Stimulated activated CD8-positive, alpha-beta memory T cell treated with anti-CD3 and anti-CD28 coated beads, Interleukin-12 subunit alpha, Interleukin-12 subunit beta, amount 100 ng/mL, for 1 hour (primary cell): ENCODE results near the gene SAE1.

ENCODE experiments used
- DNase-seq: peaks from one replicate; pipeline ENCODE4 v3.0.0-alpha.2; 2020; ENCODE audit warnings: low read depth

Gene SAE1

DNA sequence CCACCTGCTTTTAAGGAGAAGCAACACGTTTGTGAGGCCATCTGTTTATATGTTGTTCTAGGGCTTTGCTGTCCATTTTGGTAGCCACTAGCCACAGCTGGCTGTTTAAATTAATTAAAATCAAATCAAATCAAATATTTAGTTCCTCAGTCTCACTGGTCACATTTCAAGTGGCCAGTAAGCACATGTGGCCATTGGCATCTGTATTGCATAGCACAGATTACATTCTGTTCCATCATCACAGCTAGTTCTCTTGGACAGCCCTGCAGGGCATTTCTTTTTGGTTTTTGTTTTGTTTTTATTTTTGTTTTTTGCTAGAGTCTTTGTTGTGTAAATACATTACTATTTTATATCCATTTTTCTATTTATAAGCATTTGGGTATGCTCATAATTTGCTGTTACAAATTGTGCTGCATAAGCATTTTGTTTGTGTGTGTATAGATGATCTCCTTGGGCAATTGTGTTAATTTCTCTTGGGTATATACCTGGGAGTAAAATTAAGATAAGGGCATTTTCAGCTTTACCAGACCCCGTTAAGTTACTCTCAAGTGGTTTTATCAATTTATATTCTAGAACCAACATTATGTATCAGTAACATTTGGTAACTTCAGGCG lies 31.3 kb downstream of the SAE1 start:
- no peak for DNase-seq

DNA sequence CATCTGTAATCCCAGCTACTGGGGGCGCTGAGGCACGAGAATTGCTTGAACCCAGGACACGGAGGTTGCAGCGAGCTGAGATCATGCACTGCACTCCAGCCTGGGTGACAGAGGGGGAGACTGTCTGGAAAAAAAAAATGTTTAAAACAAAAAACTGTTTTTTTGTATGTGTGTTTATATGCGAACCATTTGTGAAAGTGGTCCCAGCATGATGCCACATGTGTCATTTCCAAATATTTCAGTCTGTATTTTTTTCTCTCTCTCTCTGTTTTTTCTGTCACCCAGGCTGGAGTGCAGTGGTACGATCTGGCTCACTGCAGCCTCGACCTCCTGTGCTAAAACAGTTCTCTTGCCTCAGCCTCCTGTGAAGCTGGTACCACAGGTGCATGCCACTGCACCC lies 37.4 kb downstream of the SAE1 start:
- no peak for DNase-seq

DNA sequence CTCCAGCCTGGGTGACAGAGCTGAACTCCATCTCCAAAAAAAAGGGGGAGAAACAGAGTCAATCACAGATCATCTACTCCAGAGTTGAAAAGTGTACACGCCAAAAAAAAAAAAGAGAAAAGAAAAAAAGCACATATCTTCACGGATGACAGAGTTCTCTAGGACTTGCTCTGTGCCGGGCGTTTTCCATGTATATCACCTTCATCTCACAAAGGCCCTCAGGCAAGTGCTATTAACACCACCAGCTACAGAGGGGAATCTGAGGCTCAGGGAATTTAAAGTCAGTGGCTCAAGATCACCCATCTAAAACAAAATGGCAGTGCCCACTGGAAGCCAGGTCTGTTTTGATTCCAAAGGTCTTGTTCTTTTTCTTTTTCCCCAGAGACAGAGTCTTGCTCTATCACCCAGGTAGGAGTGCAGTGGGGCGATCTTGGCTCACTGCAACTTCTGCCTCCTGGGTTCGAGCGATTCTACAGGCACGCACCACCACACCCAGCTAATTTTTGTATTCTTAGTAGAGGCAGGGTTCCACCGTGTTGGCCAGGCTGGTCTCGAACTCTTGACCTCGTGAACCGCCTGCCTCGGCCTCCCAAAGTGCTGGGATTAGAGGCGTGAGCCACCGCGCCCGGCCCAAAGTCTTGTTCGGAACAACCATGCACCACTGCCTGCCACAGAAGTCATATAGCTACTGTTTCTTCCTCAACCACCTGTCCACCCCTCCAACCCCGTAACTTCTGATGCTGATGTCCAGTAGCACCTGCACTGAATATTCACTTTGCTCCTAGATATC lies 42.2 kb downstream of the SAE1 start:
- no peak for DNase-seq

DNA sequence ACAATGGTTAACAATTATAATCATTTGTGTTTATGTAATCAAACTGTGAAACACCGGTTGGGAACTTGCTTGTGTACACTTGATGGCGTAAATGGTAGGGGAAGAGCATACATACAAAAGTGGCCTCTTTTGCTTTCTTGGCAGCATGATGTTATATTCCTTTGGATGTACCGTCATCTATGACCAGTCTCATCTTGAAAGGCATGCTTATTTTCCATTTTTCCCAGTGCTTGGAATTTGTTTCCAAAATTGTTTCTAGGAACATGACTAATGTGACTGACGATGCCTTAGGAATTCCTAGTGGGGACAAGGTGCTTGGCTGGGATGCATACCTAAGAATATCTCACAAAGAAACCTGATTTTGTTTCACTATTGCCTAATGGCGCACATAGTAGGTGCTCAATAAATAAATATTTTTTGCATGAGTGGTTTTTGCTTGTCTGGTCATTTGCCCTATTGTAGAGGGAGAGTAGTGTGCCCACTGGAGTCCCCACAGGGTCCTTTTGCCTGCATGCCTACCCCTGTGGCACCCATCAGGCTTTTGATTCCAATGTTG lies 45.5 kb downstream of the SAE1 start:
- DNase-seq, result no peak

DNA sequence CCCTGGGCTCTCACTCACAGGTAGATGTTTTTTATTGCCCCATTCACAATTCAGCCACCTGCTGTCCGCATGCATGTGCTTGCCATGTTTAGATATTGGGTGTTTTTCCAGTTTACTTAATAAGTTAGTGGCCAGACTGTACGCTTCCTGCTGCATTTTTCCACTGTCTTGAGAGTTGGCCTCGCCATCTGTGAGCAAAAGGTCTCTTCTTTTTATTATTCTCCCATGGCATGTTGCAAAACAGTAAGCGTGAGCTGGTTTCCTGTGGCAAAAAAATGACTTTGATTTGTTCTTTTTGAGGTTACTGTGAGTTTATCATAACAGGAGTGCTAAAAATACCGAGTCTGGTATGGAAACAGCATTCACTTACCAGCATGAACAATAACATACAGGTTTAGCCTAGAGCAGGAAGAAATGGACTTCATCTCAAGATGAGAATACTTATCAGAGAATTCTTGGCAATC lies 46.0 kb downstream of the SAE1 start:
- peak; percentile 24 for DNase-seq

DNA sequence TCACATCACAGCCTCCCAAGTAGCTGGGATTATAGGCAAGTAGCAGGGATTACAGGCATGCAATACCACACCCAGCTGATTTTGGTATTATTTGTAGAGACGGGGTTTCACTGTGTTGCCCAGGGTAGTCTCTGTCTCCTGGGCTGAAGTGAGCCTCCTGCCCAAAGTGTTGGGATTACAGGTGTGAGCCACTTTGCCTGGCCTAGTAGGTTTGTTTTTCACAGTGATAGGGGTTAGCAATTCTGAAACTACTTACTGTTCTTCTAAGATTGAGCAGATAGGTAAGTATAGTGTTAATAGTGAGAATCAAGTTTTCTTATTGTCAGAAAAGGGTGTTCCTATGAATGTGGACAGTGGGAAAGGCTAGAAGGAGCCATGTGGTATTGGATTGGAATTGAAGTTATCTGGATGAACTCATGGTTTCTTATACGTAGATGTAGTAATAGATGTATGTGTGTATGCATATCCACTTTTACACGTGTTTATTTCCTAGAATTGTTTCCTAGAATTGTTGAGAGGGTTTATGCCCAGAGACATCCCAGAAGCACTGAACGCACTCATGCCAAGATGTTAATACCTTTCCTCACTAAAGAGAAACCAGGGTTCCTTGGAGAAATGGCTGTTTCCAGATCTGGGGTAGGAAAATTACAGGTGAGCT lies 49.1 kb downstream of the SAE1 start:
- no peak for DNase-seq

DNA sequence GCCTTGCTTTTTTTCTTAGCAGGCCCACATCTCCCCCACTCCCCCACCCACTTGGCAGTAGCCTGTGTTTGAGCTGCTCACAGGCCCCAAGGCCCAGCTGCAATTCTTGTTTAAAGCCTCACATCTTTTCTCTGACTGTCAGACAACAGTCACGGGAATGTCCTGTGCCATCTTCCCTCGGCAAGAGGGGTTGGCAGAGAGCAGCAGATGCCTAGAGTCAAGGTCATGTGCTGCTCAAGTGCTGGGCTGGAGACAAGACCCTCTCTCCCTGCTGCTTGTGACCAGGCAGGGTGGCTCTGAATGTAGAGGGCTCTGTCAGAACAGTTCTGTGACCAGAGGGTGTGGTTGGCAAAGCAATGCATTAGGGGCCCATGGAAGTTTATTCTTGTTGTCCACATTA lies 53.0 kb downstream of the SAE1 start:
- DNase-seq, result no peak

DNA sequence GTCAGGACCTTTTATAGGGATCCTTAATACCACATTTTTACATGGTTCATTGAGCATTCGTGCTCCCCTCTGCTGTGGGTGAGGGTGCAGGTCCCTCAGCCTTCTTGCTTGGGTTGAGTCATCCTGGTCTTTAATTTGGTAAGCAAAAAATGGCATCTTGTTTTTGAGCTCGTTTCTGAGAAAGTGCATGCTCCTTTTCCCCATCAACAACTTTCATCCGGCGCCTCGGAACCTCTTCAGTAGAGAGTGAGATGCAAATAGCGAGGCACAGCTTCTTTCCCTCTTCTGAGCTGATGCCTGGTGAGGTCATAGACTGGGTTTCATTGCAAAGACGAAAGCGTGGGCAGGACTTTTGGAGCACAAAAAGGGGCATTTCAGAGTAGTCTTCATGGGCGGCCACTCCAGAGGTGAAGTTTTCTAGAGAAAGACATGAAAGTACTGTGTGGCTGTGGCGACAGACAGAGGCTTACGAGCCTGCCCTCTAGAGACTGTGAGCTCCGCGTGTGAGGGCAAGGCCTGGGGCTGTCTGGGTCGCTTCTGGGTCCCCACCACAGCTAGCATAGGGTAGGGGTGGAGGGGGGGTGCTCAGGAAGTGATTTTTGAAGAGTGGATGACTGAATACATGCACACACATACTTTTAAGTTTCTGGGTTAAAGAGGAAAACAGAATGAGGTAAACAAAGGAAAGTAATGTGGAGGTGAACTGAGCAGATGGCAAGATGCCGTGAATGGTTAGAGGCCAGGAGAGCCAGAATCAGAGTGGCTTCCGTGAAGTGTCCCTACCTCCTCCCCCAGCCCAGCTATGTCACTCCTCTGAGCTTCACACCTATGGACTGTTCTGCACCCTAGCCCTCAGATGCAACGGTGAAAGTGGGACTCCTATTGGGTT lies 56.1 kb downstream of the SAE1 start:
- DNase-seq, result peak; percentile 36

DNA sequence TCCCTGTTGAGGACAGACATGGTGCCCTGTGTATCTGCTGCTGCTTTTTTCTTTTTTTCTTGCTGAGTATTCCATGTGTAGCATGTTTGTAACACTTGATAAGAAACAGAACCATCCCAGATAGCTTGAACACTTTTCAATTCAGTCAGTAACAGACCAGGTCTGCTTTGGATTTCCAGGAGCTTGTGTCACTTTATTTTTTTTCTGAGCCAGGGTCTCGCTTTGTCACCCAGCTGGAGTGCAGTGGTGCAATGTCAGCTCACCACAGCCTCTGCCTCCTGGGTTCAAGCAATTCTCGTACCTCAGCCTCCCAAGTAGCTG lies 56.7 kb downstream of the SAE1 start:
- DNase-seq, result no peak

DNA sequence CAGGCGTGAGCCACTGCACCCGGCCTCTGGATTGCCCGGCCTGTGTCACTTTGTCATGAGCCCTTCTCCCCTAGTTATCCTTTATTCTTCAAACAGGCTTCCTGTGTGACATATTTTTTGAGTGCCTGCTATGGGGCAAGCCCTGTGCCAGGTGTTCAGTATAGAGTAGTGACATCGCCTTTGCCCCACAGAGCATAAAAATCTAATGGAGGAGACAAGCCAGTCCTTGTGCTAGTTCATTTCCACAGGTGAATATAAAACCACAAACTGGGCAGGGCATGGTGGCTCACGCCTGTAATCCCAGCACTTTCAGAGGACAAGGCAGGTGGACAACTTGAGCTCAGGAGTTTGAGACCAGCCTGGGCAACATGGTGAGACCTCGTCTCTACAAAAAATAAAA lies 57.2 kb downstream of the SAE1 start:
- no peak for DNase-seq

DNA sequence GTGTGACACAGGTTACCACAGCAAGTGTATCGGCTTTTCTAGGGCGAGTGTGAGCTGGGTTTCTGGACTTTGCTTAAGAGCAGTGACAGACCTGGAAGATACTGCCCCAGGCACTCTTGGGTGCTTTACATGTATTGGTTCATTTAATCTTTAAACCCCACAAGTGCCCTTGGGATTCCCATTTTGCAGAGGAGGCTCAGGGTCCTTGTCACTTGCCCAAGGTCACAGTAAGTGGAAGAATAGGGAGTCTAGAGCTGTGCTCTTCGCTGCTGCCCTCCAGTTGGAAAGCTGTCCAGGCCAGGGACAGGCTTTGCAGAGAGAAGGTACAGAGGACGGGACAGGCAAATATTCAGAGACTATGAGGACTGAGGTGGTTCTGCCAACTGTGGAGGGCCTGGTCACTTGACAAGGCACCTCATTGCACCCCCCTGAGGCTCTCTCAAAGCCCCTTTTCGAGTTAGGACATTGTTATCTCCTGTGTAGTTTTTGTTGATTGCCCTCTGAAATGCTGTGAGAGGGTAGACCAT lies 57.9 kb downstream of the SAE1 start:
- DNase-seq, result no peak

DNA sequence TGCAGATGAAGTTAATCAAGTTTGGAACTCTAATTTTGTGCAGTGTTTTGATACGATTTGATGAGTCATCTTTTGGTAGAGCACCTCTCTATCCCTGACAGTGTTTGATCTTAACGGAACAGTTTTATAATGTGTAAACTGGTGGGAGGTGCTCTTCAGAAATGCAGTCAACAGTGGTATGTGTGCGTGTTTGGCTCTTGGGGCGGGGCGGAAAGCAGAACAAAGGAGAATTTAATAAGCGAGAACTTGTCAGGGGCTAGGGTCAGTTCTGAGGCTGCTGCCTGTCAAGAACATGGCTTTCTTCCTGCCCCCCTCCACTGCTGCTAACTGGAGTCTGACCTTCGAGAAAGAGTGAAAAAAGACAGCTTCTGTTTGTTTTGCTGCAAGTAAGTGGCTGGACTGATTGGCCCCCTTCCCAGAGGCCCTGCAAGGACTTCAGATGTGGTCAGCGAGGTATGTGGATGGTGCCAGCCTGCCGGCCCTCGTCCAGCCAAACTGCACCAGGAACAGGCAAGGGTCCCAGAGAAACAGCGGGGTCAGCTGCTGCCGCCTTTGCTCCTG lies 59.6 kb downstream of the SAE1 start:
- no peak for DNase-seq

DNA sequence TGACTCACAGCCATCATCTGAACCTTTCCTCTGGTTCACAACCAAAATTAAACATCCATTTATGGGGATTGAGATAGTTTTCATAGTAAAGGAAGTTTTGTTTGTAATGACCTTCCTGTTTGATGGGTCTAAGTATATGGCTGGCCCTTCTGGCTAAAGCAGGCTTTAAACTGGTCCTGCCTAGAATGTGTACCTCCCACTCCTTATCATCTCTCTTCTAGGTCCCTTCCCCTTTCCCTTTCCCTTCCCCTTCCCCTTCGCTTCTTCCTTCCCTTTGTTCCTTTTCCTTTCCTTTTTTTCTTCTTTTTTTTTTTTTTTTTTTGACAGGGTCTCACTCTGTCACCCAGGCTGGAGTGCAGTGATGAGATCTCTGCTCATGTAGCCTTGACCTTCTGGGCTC lies 64.8 kb downstream of the SAE1 start:
- no peak for DNase-seq

DNA sequence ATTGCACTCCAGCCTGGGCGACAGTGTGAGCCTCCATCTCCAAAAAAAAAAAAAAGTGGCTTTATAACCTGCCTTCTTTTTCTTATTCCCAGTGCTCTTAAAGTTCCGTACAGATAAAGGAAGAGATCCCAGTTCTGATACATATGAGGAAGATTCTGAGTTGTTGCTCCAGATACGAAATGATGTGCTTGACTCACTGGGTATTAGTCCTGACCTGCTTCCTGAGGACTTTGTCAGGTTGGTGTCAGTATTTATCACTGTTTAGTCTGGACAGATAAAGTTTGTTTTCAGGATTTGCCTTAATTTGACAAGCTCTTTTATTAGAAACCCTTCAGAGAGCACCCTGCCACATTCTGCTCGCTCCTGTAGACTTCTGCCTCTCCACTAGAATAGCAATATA lies 66.5 kb downstream of the SAE1 start:
- DNase-seq, result no peak

DNA sequence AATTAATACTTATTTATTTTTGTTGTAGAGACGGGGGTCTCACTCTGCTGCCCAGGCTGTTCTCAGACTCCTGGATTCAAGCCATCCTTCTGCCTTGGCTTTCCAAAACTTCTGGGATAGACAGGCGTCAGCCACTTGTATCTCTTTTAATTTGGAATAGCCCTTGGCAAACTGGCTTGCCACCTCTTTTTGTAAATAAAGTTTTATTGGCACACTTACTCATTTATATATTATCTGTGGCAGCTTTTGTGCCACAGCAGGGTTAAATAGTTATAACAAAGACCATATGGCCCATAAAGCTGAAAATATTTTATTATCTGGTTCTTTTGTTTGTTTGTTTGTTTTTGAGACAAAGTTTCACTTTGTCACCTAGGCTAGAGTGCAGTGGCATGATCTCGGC lies 69.9 kb downstream of the SAE1 start:
- DNase-seq, result no peak

DNA sequence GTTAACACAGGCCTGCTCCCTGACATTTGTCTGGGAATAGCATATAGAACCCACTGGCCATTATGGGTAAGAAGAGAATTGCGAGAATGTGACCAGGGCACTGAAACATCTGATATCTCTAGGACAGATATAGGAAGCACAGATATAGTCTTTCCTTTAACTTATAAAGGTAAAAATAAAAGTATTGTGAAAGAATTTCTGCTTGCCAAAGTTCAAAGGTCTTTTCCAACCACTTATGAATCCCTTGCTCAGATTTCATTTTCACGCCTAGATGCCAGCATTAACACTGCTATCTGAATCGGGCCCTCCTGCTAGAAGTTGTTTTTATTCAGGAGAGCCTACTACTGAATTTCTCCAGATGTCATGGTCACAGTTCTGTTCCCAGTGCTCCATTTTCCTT lies 72.6 kb downstream of the SAE1 start:
- DNase-seq, result no peak

DNA sequence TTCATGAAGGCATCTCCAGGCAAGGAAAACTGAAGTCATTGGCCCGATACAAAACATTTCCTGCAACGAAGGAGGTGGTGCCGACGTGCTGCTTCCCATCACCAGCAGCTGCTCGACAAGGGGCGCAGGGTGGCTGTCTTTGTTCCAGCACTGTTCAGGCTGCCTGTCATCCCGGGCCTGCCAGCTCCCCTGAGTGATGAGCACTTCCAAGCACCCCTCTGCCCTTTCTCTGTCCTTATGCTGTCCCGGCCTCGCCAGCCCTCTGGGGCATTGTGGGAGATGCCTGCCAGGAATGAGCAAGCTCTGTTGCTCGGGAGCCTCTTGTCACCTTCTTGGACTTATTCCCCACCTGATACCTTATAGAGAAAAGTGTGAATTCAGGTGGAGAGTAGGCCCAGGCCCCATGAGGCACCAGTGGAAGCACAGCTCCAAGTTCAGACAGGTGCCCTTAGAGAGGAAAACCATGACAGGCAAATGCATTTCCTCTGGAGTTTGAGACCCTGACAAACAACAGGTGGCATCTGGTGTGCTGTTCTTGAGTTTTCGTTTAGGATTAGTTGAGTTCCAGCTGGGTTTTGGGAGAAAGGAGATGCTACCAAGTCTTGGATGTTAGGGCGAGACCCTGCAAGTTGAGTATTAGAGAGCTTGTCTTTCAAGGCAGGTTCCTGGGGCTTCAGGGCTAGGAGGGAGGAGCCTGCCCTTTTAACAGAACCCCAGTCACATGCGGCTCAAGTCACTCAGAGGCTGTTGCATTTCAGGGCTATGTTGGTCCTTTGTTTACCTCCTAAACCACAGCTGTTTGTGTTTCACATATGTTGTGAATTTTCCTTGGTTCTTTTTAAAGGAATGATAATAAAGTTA lies 78.9 kb downstream of the SAE1 start:
- no peak for DNase-seq

DNA sequence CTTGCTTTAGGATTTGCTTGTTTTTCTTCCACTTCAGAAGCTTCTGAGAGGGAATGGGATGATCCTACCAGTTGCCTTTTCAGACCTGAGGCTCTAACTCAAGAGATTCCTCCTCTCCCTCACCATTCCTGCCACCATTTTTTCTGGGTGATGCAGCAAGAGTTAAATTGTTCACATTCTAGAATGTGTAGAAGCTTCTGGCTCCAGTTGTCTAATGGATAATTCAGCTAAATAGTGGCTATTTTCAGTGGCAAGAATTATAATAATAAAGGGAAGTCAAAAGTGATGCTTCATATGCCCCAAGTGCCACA lies 79.5 kb downstream of the SAE1 start:
- no peak for DNase-seq

DNA sequence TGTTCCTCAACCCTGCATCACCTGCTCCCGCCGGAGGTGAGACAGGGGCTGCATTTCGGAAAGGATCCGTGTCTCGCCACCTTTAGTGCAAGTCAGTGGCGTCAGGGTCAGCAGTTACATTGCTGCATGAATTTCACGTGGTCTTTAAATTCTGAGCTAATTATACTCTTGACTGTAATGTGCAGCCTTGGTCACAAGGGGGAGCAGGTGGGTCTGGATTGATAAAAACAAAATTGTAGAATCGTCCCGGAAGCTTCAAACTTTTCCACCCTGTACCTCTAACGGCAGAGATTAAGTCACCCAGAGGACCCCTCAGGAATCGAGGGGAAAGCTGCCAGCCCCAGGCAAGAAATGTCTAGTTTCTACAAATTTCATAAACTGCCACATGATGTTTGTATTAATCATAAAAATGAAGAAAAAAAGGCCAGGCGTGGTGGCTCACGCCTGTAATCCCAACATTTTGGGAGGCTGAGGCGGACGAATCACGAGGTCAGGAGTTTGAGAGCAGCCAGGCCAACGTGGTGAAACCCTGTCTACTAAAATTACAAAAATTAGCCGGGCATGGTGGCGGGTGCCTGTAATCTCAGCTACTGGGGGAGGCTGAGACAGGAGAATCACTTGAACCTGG lies 80.2 kb downstream of the SAE1 start:
- DNase-seq, result peak; percentile 79

DNA sequence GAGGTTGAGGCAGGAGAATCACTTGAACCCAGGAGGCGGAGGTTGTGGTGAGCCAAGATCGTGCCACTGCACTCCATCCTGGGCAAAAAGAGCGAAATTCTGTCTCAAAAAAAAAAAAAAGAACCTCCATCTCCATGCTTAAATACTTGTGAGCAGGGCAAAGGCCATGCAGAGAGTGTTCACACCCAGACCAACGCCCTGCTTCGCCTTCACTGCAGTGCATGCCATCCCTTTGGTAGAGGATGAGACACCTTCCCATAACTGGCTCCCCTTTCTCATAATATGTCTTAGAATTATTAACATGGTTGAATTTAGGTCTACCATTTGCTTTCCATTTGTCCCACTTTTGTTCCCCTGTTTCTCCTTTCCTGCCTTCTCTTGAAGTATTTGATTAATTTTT lies 84.9 kb downstream of the SAE1 start:
- DNase-seq, result no peak
